Measurements from ENCODE around the gene CERS6.

DNA sequence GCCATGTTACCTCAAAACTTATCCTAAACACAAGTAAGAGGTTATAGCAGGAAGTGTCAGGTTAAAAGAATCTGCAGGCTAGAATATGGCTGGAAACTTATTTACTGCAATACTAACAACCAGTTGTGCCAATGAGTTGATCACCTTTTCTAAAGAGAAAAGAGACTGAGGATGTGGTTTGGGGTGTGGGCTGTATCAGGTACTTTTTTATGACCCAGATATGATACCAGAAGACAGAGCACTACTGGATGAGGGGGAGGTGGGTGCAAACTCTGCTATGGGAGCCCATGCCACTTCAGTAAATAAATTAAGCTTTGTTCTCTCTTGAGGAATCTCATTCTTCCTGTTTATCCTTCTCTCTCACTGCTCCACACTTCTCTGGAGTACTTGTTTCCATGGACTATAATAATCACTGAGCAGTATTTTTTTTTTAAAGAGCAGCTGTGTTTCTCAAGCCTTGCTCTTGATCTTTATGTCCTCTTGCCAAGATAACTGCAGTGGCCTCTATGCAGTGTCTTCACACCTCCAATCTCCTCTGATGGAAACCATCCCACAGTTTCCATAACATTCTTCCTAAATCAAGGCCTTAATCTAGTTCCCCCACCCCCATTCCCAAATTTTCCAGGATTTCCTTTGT lies 295.1 kb downstream of the CERS6 start:
- TF ChIP-seq, protein P1, sequence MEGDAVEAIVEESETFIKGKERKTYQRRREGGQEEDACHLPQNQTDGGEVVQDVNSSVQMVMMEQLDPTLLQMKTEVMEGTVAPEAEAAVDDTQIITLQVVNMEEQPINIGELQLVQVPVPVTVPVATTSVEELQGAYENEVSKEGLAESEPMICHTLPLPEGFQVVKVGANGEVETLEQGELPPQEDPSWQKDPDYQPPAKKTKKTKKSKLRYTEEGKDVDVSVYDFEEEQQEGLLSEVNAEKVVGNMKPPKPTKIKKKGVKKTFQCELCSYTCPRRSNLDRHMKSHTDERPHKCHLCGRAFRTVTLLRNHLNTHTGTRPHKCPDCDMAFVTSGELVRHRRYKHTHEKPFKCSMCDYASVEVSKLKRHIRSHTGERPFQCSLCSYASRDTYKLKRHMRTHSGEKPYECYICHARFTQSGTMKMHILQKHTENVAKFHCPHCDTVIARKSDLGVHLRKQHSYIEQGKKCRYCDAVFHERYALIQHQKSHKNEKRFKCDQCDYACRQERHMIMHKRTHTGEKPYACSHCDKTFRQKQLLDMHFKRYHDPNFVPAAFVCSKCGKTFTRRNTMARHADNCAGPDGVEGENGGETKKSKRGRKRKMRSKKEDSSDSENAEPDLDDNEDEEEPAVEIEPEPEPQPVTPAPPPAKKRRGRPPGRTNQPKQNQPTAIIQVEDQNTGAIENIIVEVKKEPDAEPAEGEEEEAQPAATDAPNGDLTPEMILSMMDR (IDR thresholded peaks at IDR 0.05), result no peak
- no peak for TF ChIP-seq POLR2A (IDR thresholded peaks at IDR 0.05)
